SU-DHL-6 (cell line): ENCODE data around the gene ZFHX3.

Source experiments
- CTCF ChIP-seq: fragments of 200-600 bp; sonication (generic); IDR thresholded peaks from one replicate; pipeline ENCODE4 v1.5.1; 2017; ENCODE audit warnings: antibody characterized with exemption, mild to moderate bottlenecking, low read length, moderate library complexity; ENCODE audit not compliant: insufficient read depth, poor library complexity, severe bottlenecking
- EZH2phosphoT487 ChIP-seq: fragments of 200-600 bp; sonication (generic), shearing (Covaris generic); conservative IDR thresholded peaks from 2 replicates; pipeline ENCODE4 v1.6.1; 2018; ENCODE audit warnings: mild to moderate bottlenecking, antibody characterized with exemption, low read length, moderate library complexity, mixed read lengths

- TF ChIP-seq CTCF, result no peak
- no peak for TF ChIP-seq EZH2phosphoT487
Observed at GRCh38 chr16:72853575-72854266, 194.2 kb downstream of the ZFHX3 start.
